Hepatocyte (in vitro differentiated cells): ENCODE measurements around the gene ACP7. TPM values are rescaled to one million over a fixed set of nuclear protein-coding genes. Genes with fewer than 3 reads are reported as not detected.

ENCODE experiments used
- DNase-seq: peaks from one replicate; pipeline ENCODE4 v3.0.0-alpha.2; 2016; ENCODE audit warnings: low spot score
- H2AFZ ChIP-seq: fragments of 200-600 bp; sonication (generic); 2 replicates; pipeline ENCODE4 v1.6.0; 2016; ENCODE audit warnings: antibody characterized with exemption, mild to moderate bottlenecking
- H3K27ac ChIP-seq: fragments of 200-600 bp; sonication (generic); 2 replicates; pipeline ENCODE4 v1.5.1; 2016; ENCODE audit warnings: mild to moderate bottlenecking
- H3K27me3 ChIP-seq: fragments of 200-600 bp; sonication (generic); 2 replicates; pipeline ENCODE4 v1.6.1; 2016
- H3K36me3 ChIP-seq: fragments of 200-600 bp; sonication (generic); replicated peaks from 2 replicates; pipeline ENCODE4 v1.5.1; 2016; ENCODE audit warnings: low read depth; ENCODE audit not compliant: insufficient read depth
- H3K4me1 ChIP-seq: fragments of 200-600 bp; sonication (generic); 2 replicates; pipeline ENCODE4 v1.5.1; 2016; ENCODE audit warnings: mild to moderate bottlenecking, moderate library complexity; ENCODE audit not compliant: insufficient read depth
- H3K4me2 ChIP-seq: fragments of 200-600 bp; sonication (generic); 2 replicates; pipeline ENCODE4 v1.6.0; 2016
- H3K4me3 ChIP-seq: fragments of 200-600 bp; sonication (generic); 2 replicates; pipeline ENCODE4 v1.5.1; 2016; ENCODE audit warnings: mild to moderate bottlenecking
- H3K79me2 ChIP-seq: fragments of 200-600 bp; sonication (generic); 2 replicates; pipeline ENCODE4 v1.6.0; 2017; ENCODE audit warnings: mild to moderate bottlenecking
- H3K9me2 ChIP-seq: fragments of 200-600 bp; sonication (generic); replicated peaks from 2 replicates; pipeline ENCODE4 v1.6.0; 2017; ENCODE audit warnings: mild to moderate bottlenecking; ENCODE audit not compliant: insufficient read depth
- H3K9me3 ChIP-seq: fragments of 200-600 bp; sonication (generic); 2 replicates; pipeline ENCODE4 v1.5.1; 2016; ENCODE audit warnings: low read depth, mild to moderate bottlenecking
- H4K20me1 ChIP-seq: fragments of 200-600 bp; sonication (generic); 2 replicates; pipeline ENCODE4 v1.6.0; 2016; ENCODE audit warnings: mild to moderate bottlenecking; ENCODE audit not compliant: insufficient read depth, poor library complexity, severe bottlenecking
- EZH2 ChIP-seq: fragments of 200-600 bp; sonication (generic); IDR thresholded peaks from 2 replicates; pipeline ENCODE4 v1.6.1; 2016; ENCODE audit warnings: antibody characterized with exemption, mild to moderate bottlenecking, borderline replicate concordance
- EZH2phosphoT487 ChIP-seq: fragments of 200-600 bp; sonication (generic); IDR thresholded peaks from one replicate; pipeline ENCODE4 v1.6.1; 2018; ENCODE audit warnings: antibody characterized with exemption, mild to moderate bottlenecking, low read depth, moderate library complexity; ENCODE audit not compliant: unreplicated experiment, severe bottlenecking
- whole genome bisulfite sequencing: methylation state at CpG from one replicate; pipeline ENCODE4 v1.1.6; 2016; ENCODE audit warnings: low lambda C conversion rate; ENCODE audit errors: missing lambda C conversion rate; 5-methylcytosine and 5-hydroxymethylcytosine counted together
- polyA plus RNA-seq: library from polyadenylated mRNA; unstranded; fragments of >200 nt; fragmentation: Nextera tagmentation; extraction: Ambion mirVana; gene quantifications from 2 replicates; pipeline ENCODE4 v1.2.1, GENCODE V29; 2016
- total RNA-seq: library from RNA; depleted of rRNA; stranded (reverse); fragments of >200 nt; gene quantifications from 2 replicates; pipeline ENCODE4 v1.2.3, GENCODE V29; 2014
- TF ChIP-seq, protein P1 (sequence below): fragments of 200-600 bp; sonication (generic); IDR thresholded peaks from 2 replicates; pipeline ENCODE4 v1.5.1; 2016; ENCODE audit warnings: antibody characterized with exemption, mild to moderate bottlenecking; ENCODE audit not compliant: poor library complexity

Gene ACP7
- total and polyA plus RNA-seq, 2 experiments from 2014 or later, result 0.13 to 0.23 TPM

DNA sequence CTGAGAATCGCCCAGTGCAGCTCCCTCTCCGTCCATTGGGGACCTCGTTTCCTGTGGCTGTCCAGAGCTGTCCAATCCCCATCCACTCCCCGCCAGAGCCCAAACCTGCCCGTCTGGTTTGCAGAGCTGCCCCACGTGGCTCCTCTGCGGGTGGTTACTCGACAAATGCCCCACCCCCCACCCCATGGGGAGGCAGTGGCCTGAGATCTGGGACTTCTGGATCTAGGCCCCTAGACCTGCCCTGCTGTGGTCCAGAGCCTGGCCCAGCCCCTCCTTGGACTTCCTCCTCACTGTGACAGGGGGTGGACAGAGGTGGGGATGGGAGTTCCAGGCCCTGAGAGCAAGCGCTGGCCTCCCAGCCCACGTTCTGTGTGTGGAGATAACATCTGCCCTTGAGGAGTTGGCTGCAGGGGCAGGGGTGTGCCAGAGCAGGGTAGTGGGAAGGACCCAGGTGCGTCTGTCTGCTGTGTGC is 70.5 kb downstream of the ACP7 start:
- TF ChIP-seq EZH2phosphoT487 (no peak), EZH2 (no peak)
- TF ChIP-seq, protein P1, sequence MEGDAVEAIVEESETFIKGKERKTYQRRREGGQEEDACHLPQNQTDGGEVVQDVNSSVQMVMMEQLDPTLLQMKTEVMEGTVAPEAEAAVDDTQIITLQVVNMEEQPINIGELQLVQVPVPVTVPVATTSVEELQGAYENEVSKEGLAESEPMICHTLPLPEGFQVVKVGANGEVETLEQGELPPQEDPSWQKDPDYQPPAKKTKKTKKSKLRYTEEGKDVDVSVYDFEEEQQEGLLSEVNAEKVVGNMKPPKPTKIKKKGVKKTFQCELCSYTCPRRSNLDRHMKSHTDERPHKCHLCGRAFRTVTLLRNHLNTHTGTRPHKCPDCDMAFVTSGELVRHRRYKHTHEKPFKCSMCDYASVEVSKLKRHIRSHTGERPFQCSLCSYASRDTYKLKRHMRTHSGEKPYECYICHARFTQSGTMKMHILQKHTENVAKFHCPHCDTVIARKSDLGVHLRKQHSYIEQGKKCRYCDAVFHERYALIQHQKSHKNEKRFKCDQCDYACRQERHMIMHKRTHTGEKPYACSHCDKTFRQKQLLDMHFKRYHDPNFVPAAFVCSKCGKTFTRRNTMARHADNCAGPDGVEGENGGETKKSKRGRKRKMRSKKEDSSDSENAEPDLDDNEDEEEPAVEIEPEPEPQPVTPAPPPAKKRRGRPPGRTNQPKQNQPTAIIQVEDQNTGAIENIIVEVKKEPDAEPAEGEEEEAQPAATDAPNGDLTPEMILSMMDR, result no peak
- DNase-seq, result peak; percentile 67
- H3K9me2 ChIP-seq, result no peaks in the 10 kb centered on the region
- H3K4me3 ChIP-seq, result no peak overlapping the region
- no peak overlapping the region for H2AFZ ChIP-seq
- no peaks in the 10 kb centered on the region for H3K36me3 ChIP-seq
- WGBS, result 49% methylated on average over 11 of the region's 11 CpGs
- peaks cover 100% of the 10 kb centered on the region for H3K79me2 ChIP-seq
- peak overlapping the region; percentile 21 for H3K4me2 ChIP-seq
- H4K20me1 ChIP-seq, result peaks cover 48% of the 10 kb centered on the region
- H3K9me3 ChIP-seq, result no peaks in the 10 kb centered on the region
- no peaks in the 10 kb centered on the region for H3K27me3 ChIP-seq
- peaks cover 52% of the 10 kb centered on the region for H3K4me1 ChIP-seq
- H3K27ac ChIP-seq, result peak overlapping the region; percentile 52

DNA sequence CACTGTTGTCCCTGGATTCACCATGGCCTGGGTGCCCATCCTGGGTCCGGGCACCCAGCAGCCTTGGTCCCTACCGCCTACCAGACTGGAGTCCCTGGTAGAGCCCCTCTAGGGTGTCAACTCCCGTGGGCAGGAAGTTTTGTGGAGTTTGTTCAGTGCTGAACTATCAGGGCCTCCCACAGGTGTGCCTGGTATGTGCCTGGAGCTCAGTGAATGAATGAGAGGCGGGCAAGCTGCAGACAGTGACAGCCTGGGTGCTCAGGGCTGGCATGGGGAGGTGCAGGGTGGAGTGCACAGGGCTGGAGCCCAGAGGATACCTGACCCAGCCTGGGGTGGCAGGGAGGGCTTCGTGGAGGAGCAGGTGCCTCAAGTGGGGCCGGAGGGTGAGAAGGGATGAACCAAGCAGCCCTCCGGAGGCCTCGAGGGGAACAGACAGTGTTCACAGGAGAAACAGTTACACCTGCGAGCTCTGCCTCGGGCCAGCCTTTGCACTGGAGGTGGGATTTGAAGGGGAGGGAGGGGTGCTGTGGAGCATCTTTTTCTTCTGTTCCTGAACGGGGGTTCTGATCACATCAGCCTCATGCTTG is 71.0 kb downstream of the ACP7 start:
- Histone ChIP-seq H3K79me2 (peaks cover 100% of the 10 kb centered on the region), H3K9me3 (no peaks in the 10 kb centered on the region), H3K27ac (no peak overlapping the region), H3K4me3 (no peak overlapping the region), H3K36me3 (no peaks in the 10 kb centered on the region), H3K27me3 (no peaks in the 10 kb centered on the region), H3K4me1 (peaks cover 57% of the 10 kb centered on the region), H3K9me2 (no peaks in the 10 kb centered on the region), H3K4me2 (no peak overlapping the region), H4K20me1 (peaks cover 49% of the 10 kb centered on the region), H2AFZ (no peak overlapping the region)
- no peak for TF ChIP-seq EZH2phosphoT487
- TF ChIP-seq, protein P1, result no peak
- TF ChIP-seq EZH2, result no peak
- 79% methylated on average over 11 of the region's 11 CpGs for WGBS
- DNase-seq, result no peak

DNA sequence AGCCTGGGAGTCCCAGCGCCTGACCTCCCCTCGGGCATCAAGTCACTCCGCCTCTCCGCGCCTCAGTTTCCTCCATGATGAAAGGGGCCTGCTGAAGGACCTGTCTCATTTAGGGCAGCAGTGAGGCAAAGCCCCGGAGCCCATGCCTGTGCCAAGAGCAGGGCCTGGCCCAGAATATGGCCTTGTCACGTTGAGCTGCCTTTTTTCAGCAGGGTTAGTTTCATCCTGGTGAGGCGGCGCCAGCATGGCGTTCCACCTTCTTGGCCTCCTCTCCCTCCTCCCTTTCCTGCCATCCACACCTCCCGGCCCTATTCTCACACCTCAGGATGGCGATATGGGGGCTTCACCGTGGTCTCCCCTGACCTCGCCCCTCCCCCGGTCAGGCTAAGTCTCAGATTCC is 71.6 kb downstream of the ACP7 start:
- H3K4me2 ChIP-seq, result no peak overlapping the region
- DNase-seq, result no peak
- peaks cover 61% of the 10 kb centered on the region for H3K4me1 ChIP-seq
- H3K9me2 ChIP-seq, result no peaks in the 10 kb centered on the region
- H3K36me3 ChIP-seq, result no peaks in the 10 kb centered on the region
- H3K27me3 ChIP-seq, result no peaks in the 10 kb centered on the region
- no peak overlapping the region for H2AFZ ChIP-seq
- H3K4me3 ChIP-seq, result no peak overlapping the region
- WGBS, result 88% methylated on average over 14 of the region's 15 CpGs
- TF ChIP-seq, protein P1, result no peak
- no peaks in the 10 kb centered on the region for H3K9me3 ChIP-seq
- peaks cover 53% of the 10 kb centered on the region for H4K20me1 ChIP-seq
- peaks cover 99% of the 10 kb centered on the region for H3K79me2 ChIP-seq
- no peak overlapping the region for H3K27ac ChIP-seq
